Spleen (tissue), 11 donors: ENCODE data around the gene FIBCD1. TPM values are rescaled to one million over a fixed set of nuclear protein-coding genes. Genes with fewer than 3 reads are reported as not detected.

Source experiments
- DNase-seq: peaks from one replicate; pipeline ENCODE4 v3.0.0-alpha.2; 2020
- H3K27ac ChIP-seq, 8 donors: fragments of 200-600 bp; sonication (generic) in 7 of 8; 1 replicate in 4 of 8; 2 replicates in 4 of 8; pipeline versions ENCODE4 v1.5.0 to v1.8.0; 2016 to 2021; ENCODE audit warnings: inconsistent platforms in 4 of 8, mild to moderate bottlenecking in 4 of 8, moderate library complexity in 1 of 8
- H3K27me3 ChIP-seq, 7 donors: fragments of 200-600 bp; sonication (generic) in 6 of 7; replicated peaks in 1 of 7; 1 replicate in 4 of 7; 2 replicates in 3 of 7; pipeline versions ENCODE4 v1.5.0 to v1.8.0; 2016 to 2021; ENCODE audit warnings: inconsistent platforms in 3 of 7, mild to moderate bottlenecking in 1 of 7
- H3K36me3 ChIP-seq, 6 donors: fragments of 200-600 bp; sonication (generic) in 5 of 6; 1 replicate in 4 of 6; 2 replicates in 2 of 6; pipeline versions ENCODE4 v1.5.0 to v1.8.0; 2016 to 2021; ENCODE audit warnings: inconsistent platforms in 2 of 6
- H3K4me1 ChIP-seq, 6 donors: fragments of 200-600 bp; sonication (generic) in 5 of 6; 1 replicate in 3 of 6; 2 replicates in 3 of 6; pipeline versions ENCODE4 v1.5.0 to v1.8.0; 2016 to 2021; ENCODE audit warnings: inconsistent platforms in 3 of 6
- H3K4me3 ChIP-seq, 8 donors: fragments of 200-600 bp; sonication (generic) in 7 of 8; 1 replicate in 4 of 8; 2 replicates in 4 of 8; pipeline versions ENCODE4 v1.5.0 to v1.8.0; 2016 to 2021; ENCODE audit warnings: inconsistent platforms in 4 of 8, mild to moderate bottlenecking in 4 of 8, moderate library complexity in 2 of 8
- H3K9me3 ChIP-seq, 8 donors: fragments of 200-600 bp; sonication (generic) in 7 of 8; 1 replicate in 4 of 8; 2 replicates in 4 of 8; pipeline versions ENCODE4 v1.5.0 to v1.8.0; 2016 to 2021; ENCODE audit warnings: inconsistent platforms in 4 of 8
- POLR2A ChIP-seq, 3 donors: fragments of 450-650 bp; IDR thresholded peaks; one replicate each; pipeline ENCODE4 v1.5.1; 2017; ENCODE audit warnings: antibody characterized with exemption in 3 of 3, mild to moderate bottlenecking in 1 of 3
- POLR2AphosphoS5 ChIP-seq, 3 donors: sonication (generic); formaldehyde crosslinking; IDR thresholded peaks; one replicate each; pipeline ENCODE4 v1.5.1; 2017; ENCODE audit warnings: antibody characterized with exemption in 3 of 3
- WGBS, 5 donors: extraction: QIAGEN DNeasy Blood & Tissue Kit in 3 of 5; methylation state at CpG; one replicate each; pipeline versions ENCODE4 v1.1.5 to v1.1.7; 2013 to 2018; 5-methylcytosine and 5-hydroxymethylcytosine counted together
- intact Hi-C: fragments of 100-400 bp; cut with DNase I; formaldehyde crosslinking; loops from one replicate; pipeline ENCODE4 v1.15.0; 2023; ENCODE audit warnings: low total_unique reads
- polyA plus RNA-seq, 3 donors: library from polyadenylated mRNA; stranded (reverse); fragments of 200-250 nt; gene quantifications; one replicate each; pipeline ENCODE4 v1.2.1, GENCODE V29; 2013
- total RNA-seq, 7 donors: library from RNA; depleted of rRNA in 3 of 7; stranded (reverse); fragments of >200 nt in 3 of 7; fragmentation: NEBNext Ultra II Directional in 4 of 7; extraction: Animal tissue kit (Norgen Biotek cat#: 25700) in 4 of 7; gene quantifications; one replicate each; pipeline versions ENCODE4 v1.1.0 to v1.2.1, GENCODE V29; 2016 to 2021
- TF ChIP-seq, protein P1 (sequence below), 11 experiments: fragments of 200-600 bp in 7 of 11; fragments of 450-650 bp in 4 of 11; sonication (generic) in 4 of 11; IDR thresholded peaks in 8 of 11; conservative IDR thresholded peaks in 3 of 11; 1 replicate in 7 of 11; 2 replicates in 4 of 11; pipeline versions ENCODE4 v1.4.0 to v1.8.0; 2016 to 2021; ENCODE audit warnings: antibody characterized with exemption in 11 of 11, inconsistent platforms in 4 of 11, mild to moderate bottlenecking in 1 of 11
- donor health status: healthy with polysubstance abuse.
- donor health status: DM: no; HTN: no; CAD: no; lungs with moderate emphysema.
- donor health status: DM: no; HTN: no; CAD: no.
- donor health status: Bipolar disorder and iron deficiency.
- donor health status: healthy.
- donor health status: DM: no; HTN: no; CAD: no.
- donor health status: DM: yes; HTN: yes; CAD: no.

The FIBCD1 gene
- total and polyA plus RNA-seq, 10 donors, result 0.02 to 0.51 (median 0.35) TPM; not detected in 3

DNA sequence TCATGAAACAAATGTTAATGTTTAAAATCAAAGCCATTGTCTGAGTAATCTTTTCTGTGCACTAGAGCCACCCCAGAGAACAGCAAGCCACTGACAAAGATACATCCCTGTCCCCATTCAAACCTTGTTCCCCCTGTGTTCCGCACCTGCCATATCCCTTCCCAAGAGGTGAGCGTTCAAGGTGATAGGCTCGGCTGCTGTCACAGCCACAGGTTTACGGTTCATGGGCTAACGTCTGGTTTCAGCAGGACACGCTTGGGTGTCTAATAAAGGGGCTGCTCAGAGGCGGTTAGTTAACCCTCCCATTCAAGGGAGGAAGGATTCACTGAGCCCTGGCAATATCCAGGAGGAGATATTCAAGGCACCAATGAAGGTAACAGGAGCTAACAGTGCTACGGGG, 45.5 kb upstream of the FIBCD1 start:
- Histone ChIP-seq H3K27me3 (peaks cover 0 to 38% (median 0%) of the 10 kb centered on the region in 7 donors), H3K27ac (no peak overlapping the region), H3K4me3 (no peak overlapping the region), H3K4me1 (no peaks in the 10 kb centered on the region), H3K36me3 (no peaks in the 10 kb centered on the region), H3K9me3 (no peaks in the 10 kb centered on the region)
- no peak for DNase-seq
- WGBS, 5 donors, result 82 to 90% (median 87%) methylated on average over 8 of the region's 8 CpGs
- intact Hi-C loops, result no loop called here
- no peak for TF ChIP-seq POLR2AphosphoS5 (IDR thresholded peaks at IDR 0.05)
- no peak for TF ChIP-seq POLR2A (IDR thresholded peaks at IDR 0.05)
- TF ChIP-seq, protein P1, sequence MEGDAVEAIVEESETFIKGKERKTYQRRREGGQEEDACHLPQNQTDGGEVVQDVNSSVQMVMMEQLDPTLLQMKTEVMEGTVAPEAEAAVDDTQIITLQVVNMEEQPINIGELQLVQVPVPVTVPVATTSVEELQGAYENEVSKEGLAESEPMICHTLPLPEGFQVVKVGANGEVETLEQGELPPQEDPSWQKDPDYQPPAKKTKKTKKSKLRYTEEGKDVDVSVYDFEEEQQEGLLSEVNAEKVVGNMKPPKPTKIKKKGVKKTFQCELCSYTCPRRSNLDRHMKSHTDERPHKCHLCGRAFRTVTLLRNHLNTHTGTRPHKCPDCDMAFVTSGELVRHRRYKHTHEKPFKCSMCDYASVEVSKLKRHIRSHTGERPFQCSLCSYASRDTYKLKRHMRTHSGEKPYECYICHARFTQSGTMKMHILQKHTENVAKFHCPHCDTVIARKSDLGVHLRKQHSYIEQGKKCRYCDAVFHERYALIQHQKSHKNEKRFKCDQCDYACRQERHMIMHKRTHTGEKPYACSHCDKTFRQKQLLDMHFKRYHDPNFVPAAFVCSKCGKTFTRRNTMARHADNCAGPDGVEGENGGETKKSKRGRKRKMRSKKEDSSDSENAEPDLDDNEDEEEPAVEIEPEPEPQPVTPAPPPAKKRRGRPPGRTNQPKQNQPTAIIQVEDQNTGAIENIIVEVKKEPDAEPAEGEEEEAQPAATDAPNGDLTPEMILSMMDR (IDR thresholded peaks at IDR 0.05 in 8 of 11, conservative IDR thresholded peaks at IDR 0.05 in 3 of 11), result no peak

DNA sequence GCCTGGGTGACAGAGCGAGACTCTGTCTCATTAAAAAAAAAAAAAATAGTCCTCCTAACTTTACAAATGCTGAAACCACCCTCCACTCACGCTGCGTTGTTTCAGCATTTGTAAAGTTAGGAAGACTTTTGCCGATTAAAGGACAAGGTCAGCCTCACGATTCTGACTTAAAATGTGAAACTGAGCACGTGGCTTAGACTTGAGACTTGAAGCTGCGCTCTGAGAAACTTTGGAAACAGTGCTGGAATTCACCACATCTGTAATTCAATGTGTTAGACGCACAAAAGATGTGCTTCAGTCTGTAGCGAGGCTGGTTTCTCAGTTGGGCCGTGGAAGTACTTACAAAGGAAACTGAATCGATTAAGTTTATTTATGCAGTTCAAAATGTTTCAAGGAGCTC, 44.9 kb upstream of the FIBCD1 start:
- no peak overlapping the region for H3K4me3 ChIP-seq
- WGBS, 5 donors, result 86 to 89% (median 87%) methylated on average over 11 of the region's 11 CpGs
- no peaks in the 10 kb centered on the region for H3K9me3 ChIP-seq
- H3K4me1 ChIP-seq, result no peaks in the 10 kb centered on the region
- DNase-seq, result no peak
- intact Hi-C loops, result no loop called here
- no peaks in the 10 kb centered on the region for H3K36me3 ChIP-seq
- TF ChIP-seq POLR2AphosphoS5 (IDR thresholded peaks at IDR 0.05), result no peak
- TF ChIP-seq, protein P1 (IDR thresholded peaks at IDR 0.05 in 8 of 11, conservative IDR thresholded peaks at IDR 0.05 in 3 of 11), result no peak
- no peak for TF ChIP-seq POLR2A (IDR thresholded peaks at IDR 0.05)
- no peak overlapping the region for H3K27ac ChIP-seq
- H3K27me3 ChIP-seq, result peaks cover 0 to 33% (median 0%) of the 10 kb centered on the region in 7 donors

DNA sequence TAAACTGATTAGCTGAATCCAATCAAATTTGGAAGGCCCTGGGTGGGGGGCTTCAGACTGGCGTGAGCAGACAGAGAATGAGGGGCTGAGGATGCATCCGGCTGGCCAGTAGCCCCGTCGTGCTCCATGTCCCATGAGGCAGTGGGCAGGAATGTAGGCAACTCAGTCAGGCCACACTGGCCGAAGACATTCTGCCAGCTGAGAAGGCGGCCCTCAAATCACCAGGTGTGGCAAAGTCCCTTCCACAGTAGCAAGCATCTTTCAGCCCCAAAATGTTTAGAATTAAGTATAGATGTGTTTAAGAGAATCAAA, 44.3 kb upstream of the FIBCD1 start:
- Histone ChIP-seq H3K4me1 (no peaks in the 10 kb centered on the region), H3K27me3 (peaks cover 0 to 38% (median 0%) of the 10 kb centered on the region in 7 donors), H3K9me3 (no peaks in the 10 kb centered on the region), H3K36me3 (no peaks in the 10 kb centered on the region), H3K27ac (no peak overlapping the region), H3K4me3 (no peak overlapping the region)
- WGBS, 5 donors, result 79 to 93% (median 89%) methylated on average over 5 to 6 of the region's 6 CpGs
- intact Hi-C loops, result no loop called here
- DNase-seq, result no peak
- TF ChIP-seq POLR2AphosphoS5 (IDR thresholded peaks at IDR 0.05) (no peak), POLR2A (IDR thresholded peaks at IDR 0.05) (no peak)
- TF ChIP-seq, protein P1 (IDR thresholded peaks at IDR 0.05 in 8 of 11, conservative IDR thresholded peaks at IDR 0.05 in 3 of 11), result no peak

DNA sequence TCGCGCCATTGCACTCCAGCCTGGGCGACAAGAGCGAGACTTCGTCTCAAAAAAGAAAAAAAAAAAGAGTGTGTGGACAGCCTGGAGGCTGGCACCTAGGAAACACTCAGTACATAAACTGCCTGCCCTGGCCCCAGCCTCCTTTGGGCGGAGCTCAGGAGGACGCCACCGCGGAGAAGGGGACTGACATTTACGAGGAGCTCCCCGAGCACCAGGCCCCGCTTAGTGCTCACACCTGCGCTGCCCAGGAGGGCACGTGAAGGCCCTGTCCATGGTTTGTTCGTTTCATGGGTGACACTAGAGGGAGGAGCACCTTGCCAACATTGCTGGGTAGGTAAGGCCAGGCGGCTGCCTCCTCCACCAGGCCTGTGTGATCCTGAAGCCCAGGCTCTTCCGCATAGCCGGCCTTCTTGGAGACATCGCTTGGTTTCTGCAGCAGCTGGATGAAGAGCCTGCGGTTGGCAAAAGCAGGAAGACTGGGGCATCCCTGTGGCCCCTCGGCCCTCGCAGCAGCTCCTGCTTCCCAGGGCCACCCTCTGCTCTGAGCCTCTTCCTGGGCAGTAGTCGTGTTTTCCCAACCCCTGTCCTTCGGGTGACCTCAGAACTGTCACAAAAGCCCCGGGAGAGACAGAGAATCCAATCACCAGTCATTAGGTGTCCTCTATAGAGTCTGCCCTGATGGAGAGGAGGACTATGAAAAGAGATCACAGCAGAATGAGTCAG, 43.8 kb upstream of the FIBCD1 start:
- TF ChIP-seq POLR2A (IDR thresholded peaks at IDR 0.05) (no peak), POLR2AphosphoS5 (IDR thresholded peaks at IDR 0.05) (no peak)
- TF ChIP-seq, protein P1 (IDR thresholded peaks at IDR 0.05 in 8 of 11, conservative IDR thresholded peaks at IDR 0.05 in 3 of 11), result no peak
- Histone ChIP-seq H3K27me3 (peaks cover 0 to 43% (median 0%) of the 10 kb centered on the region in 7 donors), H3K36me3 (no peaks in the 10 kb centered on the region), H3K4me3 (no peak overlapping the region), H3K9me3 (no peaks in the 10 kb centered on the region), H3K4me1 (no peaks in the 10 kb centered on the region), H3K27ac (no peak overlapping the region)
- intact Hi-C loops, result no loop called here
- DNase-seq, result no peak
- WGBS, 5 donors, result 82 to 89% (median 88%) methylated on average over 22 to 25 of the region's 25 CpGs
